Endothelial cell of umbilical vein (primary cell): ENCODE data around the gene PER3. TPM values are rescaled to one million over a fixed set of nuclear protein-coding genes. Genes with fewer than 3 reads are reported as not detected.

Experiments
- BruUV-seq: library from RNA; stranded (reverse); fragments of 400-500 nt; replicated peaks from 2 replicates; lab custom pipeline; 2021; lab: Mats Ljungman, UMichigan
- CTCF ChIA-PET: fragments of 300-600, 350-600 bp; sonication (Branson Sonifier 250); formaldehyde crosslinking; loops from one replicate; lab custom pipeline; 2021; ENCODE audit warnings: antibody characterized with exemption, inconsistent platforms; lab: Charles Lee
- POLR2A ChIA-PET: fragments of 300-600, 350-600 bp; sonication (Branson Sonifier 250); formaldehyde crosslinking; loops from one replicate; lab custom pipeline; 2021; ENCODE audit warnings: antibody characterized with exemption, inconsistent platforms; lab: Charles Lee
- DNase-seq: peaks from one replicate; pipeline ENCODE4 v3.0.0-alpha.2; 2011; ENCODE audit warnings: low read depth, low spot score
- FAIRE-seq: peaks from 2 replicates; lab custom pipeline; 2011; peaks lifted over from hg19 to GRCh38; lab: Jason Lieb, UNC
- H2AFZ ChIP-seq: 2 replicates; pipeline ENCODE4 v1.6.0; 2012; ENCODE audit warnings: low read depth, low read length, control low read depth, inconsistent platforms
- H3K27ac ChIP-seq: 2 replicates; pipeline ENCODE4 v1.5.1; 2011; ENCODE audit warnings: low read depth, mild to moderate bottlenecking, control low read depth, low read length, moderate library complexity; ENCODE audit not compliant: insufficient read depth
- H3K27me3 ChIP-seq, 2 experiments: 2 replicates each; pipeline versions ENCODE4 v1.6.0 to v1.6.1; 2011; ENCODE audit warnings: low read length in 2 of 2, mixed read lengths in 1 of 2; ENCODE audit not compliant: control insufficient read depth in 2 of 2, insufficient read depth in 2 of 2
- H3K36me3 ChIP-seq, 2 experiments: 2 replicates in 1 of 2; 3 replicates in 1 of 2; pipeline ENCODE4 v1.5.1; 2011; ENCODE audit warnings: low read length in 2 of 2, mild to moderate bottlenecking in 1 of 2, moderate library complexity in 1 of 2; ENCODE audit not compliant: control insufficient read depth in 2 of 2, insufficient read depth in 2 of 2; ENCODE audit errors: extremely low read depth in 1 of 2
- H3K4me1 ChIP-seq: 3 replicates; pipeline ENCODE4 v1.5.1; 2011; ENCODE audit warnings: mild to moderate bottlenecking, low read length; ENCODE audit not compliant: control insufficient read depth, insufficient read depth; ENCODE audit errors: extremely low read depth
- H3K4me2 ChIP-seq: 2 replicates; pipeline ENCODE4 v1.6.1; 2011; ENCODE audit warnings: low read length, control low read depth, mixed read lengths; ENCODE audit not compliant: insufficient read depth
- H3K4me3 ChIP-seq, 3 experiments: fragments of 200-600 bp in 1 of 3; sonication (generic), shearing (Covaris generic) in 1 of 3; replicated peaks in 1 of 3; 2 replicates each; pipeline ENCODE4 v1.5.1; 2011 to 2016; ENCODE audit warnings: control low read depth in 3 of 3, low read length in 3 of 3, mild to moderate bottlenecking in 2 of 3, inconsistent platforms in 1 of 3, low read depth in 1 of 3, moderate library complexity in 1 of 3; ENCODE audit not compliant: insufficient read depth in 1 of 3
- H3K79me2 ChIP-seq: 2 replicates; pipeline ENCODE4 v1.6.0; 2012; ENCODE audit warnings: low read length, inconsistent platforms; ENCODE audit not compliant: control insufficient read depth, insufficient read depth
- H3K9ac ChIP-seq: replicated peaks from 2 replicates; pipeline ENCODE3; 2011; ENCODE audit warnings: low read length, control low read depth; ENCODE audit not compliant: insufficient read depth; ENCODE audit errors: extremely low read depth
- H3K9me1 ChIP-seq: replicated peaks from 3 replicates; pipeline ENCODE4 v1.6.0; 2011; ENCODE audit warnings: mild to moderate bottlenecking, low read length; ENCODE audit not compliant: control insufficient read depth, insufficient read depth; ENCODE audit errors: extremely low read depth
- H3K9me3 ChIP-seq: replicated peaks from 2 replicates; pipeline ENCODE4 v1.5.1; 2012; ENCODE audit warnings: low read length, inconsistent platforms; ENCODE audit not compliant: control insufficient read depth, insufficient read depth
- H4K20me1 ChIP-seq: replicated peaks from 2 replicates; pipeline ENCODE3; 2011; ENCODE audit warnings: mild to moderate bottlenecking, low read length; ENCODE audit not compliant: control insufficient read depth, insufficient read depth; ENCODE audit errors: extremely low read depth
- CTCF ChIP-seq, 2 donors: IDR thresholded peaks; 1 replicate in 1 of 2; 2 replicates in 1 of 2; pipeline ENCODE4 v1.5.1; 2011; ENCODE audit warnings: low read length in 2 of 2, mild to moderate bottlenecking in 2 of 2, moderate library complexity in 2 of 2, control low read depth in 1 of 2, inconsistent platforms in 1 of 2, low read depth in 1 of 2; ENCODE audit not compliant: insufficient read depth in 1 of 2; ENCODE audit errors: extremely low read depth in 1 of 2
- EZH2 ChIP-seq: IDR thresholded peaks from 2 replicates; pipeline ENCODE4 v1.6.1; 2012; ENCODE audit warnings: borderline replicate concordance, low read depth, mild to moderate bottlenecking, moderate library complexity, low read length, inconsistent platforms; ENCODE audit not compliant: severe bottlenecking
- FOS ChIP-seq: IDR thresholded peaks from 2 replicates; pipeline ENCODE4 v1.6.1; 2011; ENCODE audit warnings: mild to moderate bottlenecking, low read length, moderate library complexity, borderline replicate concordance; ENCODE audit not compliant: insufficient read depth
- GATA2 ChIP-seq: IDR thresholded peaks from 2 replicates; pipeline ENCODE4 v1.7.0; 2011; ENCODE audit warnings: low read depth, mild to moderate bottlenecking, moderate library complexity, mixed read lengths, low read length; ENCODE audit not compliant: insufficient read length, insufficient read depth
- JUN ChIP-seq: IDR thresholded peaks from 2 replicates; pipeline ENCODE4 v1.6.1; 2011; ENCODE audit warnings: borderline replicate concordance, low read depth; ENCODE audit not compliant: insufficient read length, insufficient read depth
- MYC ChIP-seq: IDR thresholded peaks from one replicate; pipeline ENCODE4 v1.6.1; 2011; ENCODE audit warnings: mild to moderate bottlenecking, low read depth, low read length
- POLR2A ChIP-seq: IDR thresholded peaks from 2 replicates; pipeline ENCODE4 v1.6.1; 2012; ENCODE audit warnings: low read depth, mild to moderate bottlenecking, control low read depth, low read length
- POLR2AphosphoS5 ChIP-seq: IDR thresholded peaks from 2 replicates; pipeline ENCODE4 v1.6.1; 2012; ENCODE audit warnings: low read depth, mild to moderate bottlenecking, control low read depth, low read length, moderate library complexity; ENCODE audit not compliant: insufficient read depth
- dilution Hi-C: fragments of 300-500 bp; cut with MboI; formaldehyde crosslinking; loops from one replicate; pipeline ENCODE4 v1.15.0; 2019; ENCODE audit warnings: low sequenced_read_pairs; ENCODE audit not compliant: extremely low pct_ligation_motif_present
- intact Hi-C: fragments of 100-400 bp; cut with micrococcal nuclease; formaldehyde crosslinking; loops from one replicate; pipeline ENCODE4 v1.10.0; 2022
- polyA plus RNA-seq, 4 experiments: library from polyadenylated mRNA; depleted of rRNA in 3 of 4; stranded (reverse) in 3 of 4; unstranded in 1 of 4; fragments of >200 nt; gene quantifications; 2 replicates each; pipeline versions ENCODE4 v1.2.1 to v1.2.3, GENCODE V29; 2011 to 2012; ENCODE audit warnings: missing spikeins in 1 of 4
- total RNA-seq: library from RNA; stranded (reverse); gene quantifications from 2 replicates; pipeline ENCODE4 v1.2.3, GENCODE V29; 2021
- TF ChIP-seq, protein P1 (sequence below): IDR thresholded peaks from 2 replicates; pipeline ENCODE4 v1.6.1; 2011; ENCODE audit not compliant: insufficient read depth, insufficient read length

Gene PER3
- total and polyA plus RNA-seq, 2 donors (not counting 3 experiments of a cell fraction or from before 2014, with no cell fraction given) = 2.5 to 2.6 TPM

DNA sequence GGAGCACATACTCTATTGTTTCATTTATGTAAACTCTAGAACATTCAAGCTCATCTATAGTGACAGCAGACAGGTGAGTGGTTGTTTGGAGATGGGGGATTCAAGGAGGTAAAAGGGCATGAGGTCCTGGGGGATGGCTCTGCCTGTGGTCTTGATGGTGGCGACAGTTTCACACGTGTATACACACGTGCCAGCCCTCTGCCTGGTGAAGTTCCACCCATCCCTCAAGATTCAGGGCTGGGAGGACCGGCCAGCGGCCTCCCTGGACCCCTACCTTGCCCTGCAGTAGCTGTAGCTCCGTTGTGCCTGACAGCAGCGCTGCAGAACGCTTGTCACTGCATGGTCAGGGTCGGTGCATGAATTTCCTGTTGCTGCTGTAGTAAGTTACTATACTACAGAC is 107.7 kb downstream of the PER3 start:
- H3K36me3 ChIP-seq = no peaks in the 10 kb centered on the region
- peaks cover 0 to 4% of the 10 kb centered on the region in 2 experiments for H3K27me3 ChIP-seq
- FAIRE-seq = no peak
- dilution Hi-C loops = no loop called here
- BruUV-seq = no TSS peak
- intact Hi-C loops = no loop called here
- H3K27ac ChIP-seq = no peak overlapping the region
- H3K9me1 ChIP-seq = no peaks in the 10 kb centered on the region
- DNase-seq = no peak
- CTCF ChIA-PET = interaction anchor here (1.1 to 2.1 kb wide), 2 partner anchors 10 to 12 kb away, joined by 3 to 5 read pairs; no protein-coding TSS in a partner anchor
- TF ChIP-seq POLR2AphosphoS5 = no peak
- TF ChIP-seq, protein P1, sequence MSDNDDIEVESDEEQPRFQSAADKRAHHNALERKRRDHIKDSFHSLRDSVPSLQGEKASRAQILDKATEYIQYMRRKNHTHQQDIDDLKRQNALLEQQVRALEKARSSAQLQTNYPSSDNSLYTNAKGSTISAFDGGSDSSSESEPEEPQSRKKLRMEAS = no peak
- TF ChIP-seq GATA2 = no peak
- TF ChIP-seq JUN = no peak
- no peak for TF ChIP-seq FOS
- no peak for TF ChIP-seq MYC
- no peaks in the 10 kb centered on the region for H3K79me2 ChIP-seq
- POLR2A ChIA-PET = no interaction called here
- no peaks in the 10 kb centered on the region for H3K4me1 ChIP-seq
- no peak overlapping the region for H3K4me3 ChIP-seq
- no peak overlapping the region for H3K4me2 ChIP-seq
- no peak overlapping the region for H2AFZ ChIP-seq
- H3K9ac ChIP-seq = no peak overlapping the region
- no peaks in the 10 kb centered on the region for H3K9me3 ChIP-seq
- no peaks in the 10 kb centered on the region for H4K20me1 ChIP-seq

DNA sequence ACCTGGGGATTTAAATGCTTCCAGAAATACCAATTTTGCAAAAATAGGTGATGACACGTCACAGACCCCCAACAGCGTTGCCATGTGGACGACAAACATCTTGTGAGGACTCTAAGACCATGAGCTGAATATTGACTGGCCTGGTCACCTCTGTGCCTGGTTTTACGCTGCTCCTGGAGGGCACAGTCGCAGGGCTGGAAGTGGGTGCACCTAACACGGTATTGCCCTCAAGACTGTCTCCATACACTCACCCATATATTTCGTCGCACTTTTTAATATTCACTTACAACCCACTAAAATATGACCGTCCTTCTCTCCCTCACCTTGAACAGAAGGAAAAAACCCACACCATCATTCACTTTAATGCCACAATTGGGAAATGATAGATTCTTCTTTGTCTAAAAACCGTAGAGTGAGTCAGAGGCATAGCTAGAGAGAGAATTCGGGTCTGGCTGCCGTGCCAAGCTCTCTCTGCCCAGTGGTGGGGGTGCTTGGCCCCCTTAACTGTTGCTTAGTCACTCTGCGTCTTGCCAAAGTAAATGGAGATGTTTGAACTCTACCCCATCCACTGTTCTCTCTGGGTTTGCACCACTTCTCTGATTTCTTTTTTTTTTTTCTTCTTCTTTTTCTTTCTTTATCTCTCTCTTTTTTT is 109.6 kb downstream of the PER3 start:
- ChIA-PET POLR2A (interaction anchor here (0.6 kb wide), 1 partner anchor 48 kb away, joined by 14 read pairs; no protein-coding TSS in a partner anchor), CTCF (interaction anchor here (1.5 kb wide), 1 partner anchor 226 kb away, joined by 3 read pairs; no protein-coding TSS in a partner anchor)
- Histone ChIP-seq H3K4me1 (no peaks in the 10 kb centered on the region), H3K36me3 (no peaks in the 10 kb centered on the region), H3K27me3 (peaks cover 0 to 4% of the 10 kb centered on the region in 2 experiments), H3K27ac (no peak overlapping the region), H2AFZ (no peak overlapping the region), H3K4me3 (no peak overlapping the region), H4K20me1 (no peaks in the 10 kb centered on the region), H3K4me2 (no peak overlapping the region), H3K9me1 (no peaks in the 10 kb centered on the region), H3K9me3 (no peaks in the 10 kb centered on the region), H3K9ac (no peak overlapping the region), H3K79me2 (no peaks in the 10 kb centered on the region)
- TF ChIP-seq JUN = no peak
- no peak for TF ChIP-seq FOS
- TF ChIP-seq POLR2A = no peak
- no peak for TF ChIP-seq EZH2
- no peak for TF ChIP-seq GATA2
- TF ChIP-seq, protein P1 = no peak
- no peak for TF ChIP-seq CTCF (IDR thresholded peaks at IDR 0.05; ENCODE audit: extremely low read depth in 1 of 2, insufficient read depth in 1 of 2, low read depth in 1 of 2, low read length in 2 of 2)
- no peak for TF ChIP-seq POLR2AphosphoS5
- TF ChIP-seq MYC = no peak
- BruUV-seq = no TSS peak
- FAIRE-seq (no peak), DNase-seq (no peak)
- intact Hi-C loops = no loop called here
- dilution Hi-C loops = no loop called here
